ENCODE results near the gene CD79B. TPM values are rescaled to one million over a fixed set of nuclear protein-coding genes. Genes with fewer than 3 reads are reported as not detected.
A peak's percentile ranks its signal among the peaks of the same experiment; 100 is the strongest.

The CD79B gene
- 10 to 100 TPM; 15.0 to 19.1 TPM for total RNA-seq

DNA sequence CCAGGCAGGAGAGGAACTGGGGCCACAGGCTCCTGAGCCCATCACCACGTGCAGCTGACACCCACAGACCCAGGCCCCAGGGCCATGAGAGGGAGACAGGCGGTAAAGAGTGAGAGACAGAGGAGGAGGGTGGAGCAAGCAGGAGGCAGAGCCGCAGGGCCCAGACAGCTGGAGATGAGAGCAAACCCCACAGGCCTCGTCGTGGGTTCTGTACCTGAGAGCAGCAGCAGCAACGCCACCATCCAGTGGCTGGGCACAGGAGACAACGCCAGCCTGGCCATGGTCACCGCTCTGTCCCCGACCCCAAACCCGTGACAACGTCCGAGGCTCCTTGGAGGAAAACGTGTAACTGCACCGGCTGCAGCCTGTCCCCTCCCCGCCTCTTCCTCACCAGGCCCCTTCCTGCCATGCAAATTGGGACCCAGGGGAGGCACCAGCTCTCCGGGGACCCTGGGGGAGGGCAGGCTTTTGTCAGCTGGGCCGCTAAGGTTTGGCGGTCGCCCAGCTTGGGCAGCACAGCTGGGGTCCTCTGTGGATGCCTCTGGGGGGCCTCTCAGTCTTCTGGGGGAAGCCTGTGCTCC, at the start of gene CD79B:
Gene CD79B, minus strand, starts transcription at position 351 of the 581 bp plus-strand sequence. Its CDS starts 70 bp downstream, at position 281.
- peak; percentile 51 for DNase-seq
- H3K27ac Mint-ChIP-seq, result peak within 1 kb of the TSS; percentile 86
- H3K27me3 Mint-ChIP-seq, result peaks cover 12% of the 10 kb centered on the region
- H3K4me1 Mint-ChIP-seq, result peaks cover 20% of the 10 kb centered on the region
- ATAC-seq, result peak; percentile 63
- peak within 1 kb of the TSS; percentile 81 for H3K4me3 Mint-ChIP-seq
- CTCF ChIA-PET, result interaction anchor here (0.6 to 3.6 kb wide), 14 partner anchors 12 to 202 kb away, joined by 3 to 33 read pairs (median 8); partner anchors contain the start of gene ICAM2
- H3K9me3 Mint-ChIP-seq (ENCODE audit: low read depth), result no peaks in the 10 kb centered on the region
- H3K36me3 Mint-ChIP-seq, result no peaks in the 10 kb centered on the region

DNA sequence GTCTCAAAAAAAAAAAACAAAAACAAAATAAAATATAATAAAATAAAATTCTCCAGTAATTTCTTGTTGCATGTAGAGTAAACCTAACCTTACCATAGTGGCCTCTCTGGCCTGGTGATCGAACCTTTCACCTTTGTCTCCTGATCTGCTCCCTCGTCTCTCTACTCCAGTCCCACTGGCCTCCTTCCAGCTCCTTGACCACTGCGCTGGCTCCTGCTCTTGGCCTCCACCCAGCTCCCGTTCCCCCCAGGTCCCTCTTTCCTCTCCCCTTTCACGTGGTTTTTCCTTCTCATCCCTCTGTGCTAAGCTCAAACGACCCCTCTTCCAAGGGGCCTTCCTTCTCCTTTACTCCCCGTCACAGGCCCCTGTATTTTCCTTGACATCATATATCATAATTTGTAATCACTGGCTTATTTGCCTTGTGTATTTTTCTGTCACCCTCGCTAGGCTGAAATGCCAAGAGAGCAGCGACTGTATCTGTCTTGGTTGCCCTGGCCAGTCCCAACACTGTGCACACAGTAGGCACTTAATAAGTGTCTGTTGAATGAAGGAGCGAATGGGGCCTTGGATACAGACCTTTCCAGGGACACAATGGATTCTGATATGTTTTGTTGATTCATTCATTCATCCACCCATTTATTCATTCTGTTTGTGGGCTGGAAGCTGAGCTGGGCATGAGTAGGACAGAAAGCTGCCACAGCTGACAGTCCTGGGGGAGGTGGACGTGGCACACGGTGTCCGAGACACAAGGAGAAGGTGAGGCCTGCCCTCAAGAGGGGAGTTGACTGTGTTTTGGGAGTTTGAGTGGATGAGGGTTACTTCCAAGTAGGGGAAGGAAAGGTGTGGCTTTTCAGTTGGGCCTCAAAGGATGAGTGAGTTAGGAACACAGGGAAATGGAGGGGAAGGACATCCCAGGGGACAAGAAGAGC, 46.4 kb upstream of the CD79B start:
- Mint-ChIP-seq H3K27me3 (peaks cover 15% of the 10 kb centered on the region), H3K4me1 (peaks cover 13% of the 10 kb centered on the region), H3K4me3 (no peak overlapping the region)

DNA sequence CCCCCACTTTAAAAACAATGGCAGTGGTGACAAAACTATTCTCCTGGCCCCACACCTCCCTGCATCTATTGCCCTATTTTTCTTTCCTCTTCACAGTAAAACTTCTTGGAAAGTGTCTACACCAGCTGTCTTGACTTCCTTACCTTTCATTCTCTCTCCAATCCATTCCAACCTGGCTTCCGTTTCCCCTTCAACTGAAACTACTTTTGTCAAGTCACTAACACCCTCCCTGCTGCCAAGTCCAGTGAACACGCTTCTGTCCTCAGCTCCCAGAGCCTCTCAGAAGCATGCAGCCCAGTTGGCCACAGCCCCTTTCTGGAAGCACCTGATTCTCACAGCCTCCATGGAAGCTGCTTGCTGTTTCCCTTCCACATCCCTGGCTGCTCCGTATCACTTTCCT, 44.6 kb upstream of the CD79B start:
- Mint-ChIP-seq H3K36me3 (no peaks in the 10 kb centered on the region), H3K27ac (no peak overlapping the region), H3K9me3 (ENCODE audit: low read depth) (no peaks in the 10 kb centered on the region), H3K27me3 (peaks cover 15% of the 10 kb centered on the region), H3K4me3 (no peak overlapping the region), H3K4me1 (peaks cover 13% of the 10 kb centered on the region)
- CTCF ChIA-PET, result interaction anchor here (0.8 to 2.6 kb wide), 7 partner anchors 9 to 57 kb away, joined by 3 to 10 read pairs (median 3); partner anchors contain the start of gene GH1
- no peak for DNase-seq
- no peak for ATAC-seq

More for the DNA sequence above, 46.4 kb upstream of the CD79B start:
- no peak for DNase-seq
- CTCF ChIA-PET, result interaction anchor here (0.8 to 1.9 kb wide), 3 partner anchors 12 to 67 kb away, joined by 3 to 5 read pairs (median 4); partner anchors contain the start of gene CSHL1
- Mint-ChIP-seq H3K36me3 (peaks cover 4% of the 10 kb centered on the region), H3K27ac (no peak overlapping the region), H3K9me3 (ENCODE audit: low read depth) (peaks cover 9% of the 10 kb centered on the region)
- ATAC-seq, result no peak

DNA sequence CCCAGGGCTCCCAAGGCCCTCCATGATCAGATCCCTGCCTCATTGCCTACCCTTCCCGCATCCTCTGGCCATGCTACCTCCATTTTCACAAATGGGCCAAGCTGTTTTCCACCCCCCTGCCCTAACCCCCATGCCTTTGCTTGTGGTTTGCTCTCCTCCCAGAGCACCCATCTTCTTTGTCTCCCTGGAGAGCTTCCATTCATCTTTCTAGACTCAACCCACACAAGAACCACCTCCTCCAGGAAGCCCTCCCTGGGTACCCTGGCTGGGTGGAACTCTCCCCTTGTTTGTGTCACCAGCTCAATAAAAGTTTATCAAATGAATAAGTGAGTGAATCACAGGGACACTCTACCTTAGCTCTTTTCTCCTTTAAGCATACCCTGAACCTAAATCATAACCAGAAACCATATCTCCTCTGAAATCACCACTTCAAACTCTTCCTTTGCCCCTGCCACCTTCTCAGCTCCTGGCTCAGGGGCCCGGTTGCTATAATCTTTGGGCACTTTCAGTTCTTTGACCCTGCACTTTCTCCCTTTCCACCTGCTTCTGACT, 43.5 kb upstream of the CD79B start:
- CTCF ChIA-PET, result interaction anchor here (0.7 to 2.6 kb wide), 9 partner anchors 14 to 81 kb away, joined by 3 to 10 read pairs (median 4); partner anchors contain the start of gene GH1
- Mint-ChIP-seq H3K9me3 (ENCODE audit: low read depth) (no peaks in the 10 kb centered on the region), H3K27ac (no peak overlapping the region), H3K4me1 (peaks cover 13% of the 10 kb centered on the region), H3K27me3 (peaks cover 15% of the 10 kb centered on the region), H3K36me3 (no peaks in the 10 kb centered on the region), H3K4me3 (no peak overlapping the region)
- no peak for ATAC-seq
- no peak for DNase-seq

DNA sequence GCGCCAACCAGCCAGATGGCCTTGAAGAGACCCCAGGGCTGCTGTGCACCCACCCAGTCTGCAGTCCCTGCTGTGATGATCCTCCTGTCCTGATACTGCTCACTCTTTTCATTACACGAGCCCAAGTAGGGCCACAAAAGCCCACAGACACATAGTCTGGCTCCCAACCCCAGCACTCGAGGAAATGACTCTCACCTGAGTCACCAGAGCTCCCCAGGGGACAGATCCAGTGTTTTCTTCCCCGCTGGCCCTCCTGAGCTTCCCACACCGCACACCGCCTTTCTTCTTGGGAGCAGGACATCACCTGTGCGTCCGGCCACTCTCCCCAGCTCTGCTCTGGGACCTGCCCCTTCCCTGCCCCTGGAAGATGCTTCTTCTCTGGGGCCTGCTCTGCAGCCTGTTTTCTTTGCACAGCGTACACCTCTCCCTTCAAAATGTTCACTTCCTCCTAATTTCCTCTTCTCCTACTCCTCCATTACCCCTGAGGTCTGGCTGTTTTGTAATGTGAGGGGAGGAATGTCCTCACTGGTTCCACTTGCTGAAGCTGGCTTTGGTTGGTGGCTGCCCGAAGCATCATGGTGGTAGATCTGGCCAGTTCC, 42.6 kb upstream of the CD79B start:
- DNase-seq (no peak), ATAC-seq (no peak)
- Mint-ChIP-seq H3K27me3 (peaks cover 21% of the 10 kb centered on the region), H3K27ac (no peak overlapping the region), H3K4me3 (no peak overlapping the region), H3K4me1 (peaks cover 13% of the 10 kb centered on the region), H3K9me3 (ENCODE audit: low read depth) (no peaks in the 10 kb centered on the region), H3K36me3 (no peaks in the 10 kb centered on the region)
- CTCF ChIA-PET, result interaction anchor here (0.8 to 2.1 kb wide), 5 partner anchors 13 to 82 kb away, joined by 4 to 5 read pairs (median 4); no protein-coding TSS in a partner anchor

DNA sequence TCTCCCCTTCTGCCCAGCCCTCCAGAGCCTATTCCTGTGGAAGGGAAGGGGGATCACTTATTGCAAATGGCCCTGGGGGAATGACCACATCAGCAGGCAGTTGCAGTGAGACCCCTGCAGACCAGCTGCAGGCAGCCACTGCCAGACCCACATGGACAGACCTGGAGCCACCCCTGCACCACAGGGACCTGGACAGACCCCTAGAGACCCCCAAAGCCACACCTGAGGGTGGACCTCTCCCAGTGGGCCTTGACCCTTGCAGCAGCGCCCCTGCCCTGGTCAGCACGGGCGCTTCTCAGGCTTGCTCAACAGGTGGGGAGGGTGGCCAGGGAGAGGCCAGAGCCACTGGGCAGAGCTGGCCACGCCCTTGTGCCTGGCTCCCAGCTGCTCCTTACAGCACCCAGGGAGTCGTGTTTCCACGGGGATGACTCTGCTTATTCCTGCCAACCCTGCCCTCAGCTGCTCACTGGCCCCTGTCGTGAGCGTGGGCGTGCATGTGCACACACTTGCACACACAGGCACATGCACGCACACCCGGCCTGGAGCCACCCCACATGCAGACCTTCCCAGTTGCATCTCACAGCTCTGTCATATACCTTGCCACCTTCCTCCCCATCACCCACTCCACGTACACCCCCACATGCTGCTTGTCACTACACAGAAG, 41.9 kb upstream of the CD79B start:
- ATAC-seq (no peak), DNase-seq (no peak)
- CTCF ChIA-PET, result interaction anchor here (1.1 to 1.6 kb wide), 2 partner anchors 28 to 83 kb away, joined by 4 to 5 read pairs; no protein-coding TSS in a partner anchor
- H3K36me3 Mint-ChIP-seq, result no peaks in the 10 kb centered on the region
- peaks cover 23% of the 10 kb centered on the region for H3K27me3 Mint-ChIP-seq
- H3K4me1 Mint-ChIP-seq, result peaks cover 13% of the 10 kb centered on the region
- no peak overlapping the region for H3K4me3 Mint-ChIP-seq
- H3K9me3 Mint-ChIP-seq (ENCODE audit: low read depth), result no peaks in the 10 kb centered on the region
- H3K27ac Mint-ChIP-seq, result no peak overlapping the region

DNA sequence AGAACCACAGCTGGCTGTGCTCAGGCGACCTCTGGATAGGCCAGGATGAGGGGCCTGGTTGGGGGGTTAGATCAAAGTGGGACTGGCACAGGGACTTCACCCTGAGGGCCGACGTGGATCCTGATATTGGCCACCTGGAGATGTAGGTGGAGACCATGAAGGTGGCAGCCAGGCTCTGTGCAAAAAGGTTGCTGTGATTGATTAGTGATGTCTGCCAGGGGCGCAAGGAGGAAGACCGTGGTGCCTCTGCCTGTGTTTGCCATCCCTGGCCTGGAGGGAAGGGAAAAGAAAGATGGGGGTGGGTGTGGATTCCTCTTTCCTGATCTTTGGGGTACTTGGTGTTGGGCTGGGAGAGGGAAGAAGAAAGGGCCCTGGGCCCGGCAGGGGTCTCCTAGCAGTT, 41.1 kb upstream of the CD79B start:
- CTCF ChIA-PET, result no interaction called here
- peaks cover 13% of the 10 kb centered on the region for H3K4me1 Mint-ChIP-seq

DNA sequence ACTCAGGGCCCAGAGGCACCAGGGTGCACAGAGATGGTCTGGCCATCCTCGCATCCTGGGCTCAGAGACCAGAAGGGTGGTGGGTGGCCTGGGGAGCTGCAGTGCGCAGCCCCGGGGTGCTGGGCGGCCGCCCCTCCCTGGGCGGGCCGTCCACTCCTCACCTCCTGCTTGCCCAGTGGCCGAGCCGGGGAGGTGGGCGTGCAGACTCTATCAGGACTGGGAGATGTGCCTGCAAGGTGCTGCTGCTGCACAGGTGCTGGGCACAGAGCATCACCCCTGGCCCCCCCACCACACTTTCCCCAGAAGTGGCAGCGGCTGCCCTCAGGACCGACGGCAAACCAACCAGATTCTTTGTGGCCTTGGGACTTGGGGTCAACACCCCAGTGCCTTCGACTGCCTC, 40.7 kb upstream of the CD79B start, which contains the start of gene SCN4A:
Gene SCN4A, minus strand, starts transcription at position 123 of the 400 bp plus-strand sequence. Its CDS starts 77 bp downstream, at position 46.
- DNase-seq (no peak), ATAC-seq (no peak)
- peak within 1 kb of the TSS; percentile 12 for H3K27ac Mint-ChIP-seq
- peaks cover 25% of the 10 kb centered on the region for H3K27me3 Mint-ChIP-seq
- CTCF ChIA-PET, result no interaction called here
- no peaks in the 10 kb centered on the region for H3K36me3 Mint-ChIP-seq
- H3K4me1 Mint-ChIP-seq, result peaks cover 13% of the 10 kb centered on the region
- no peak within 1 kb of the TSS for H3K4me3 Mint-ChIP-seq
- no peaks in the 10 kb centered on the region for H3K9me3 Mint-ChIP-seq (ENCODE audit: low read depth)

More for the DNA sequence above, 41.1 kb upstream of the CD79B start:
- Mint-ChIP-seq H3K36me3 (no peaks in the 10 kb centered on the region), H3K27me3 (peaks cover 25% of the 10 kb centered on the region), H3K4me3 (no peak overlapping the region), H3K9me3 (ENCODE audit: low read depth) (no peaks in the 10 kb centered on the region), H3K27ac (no peak overlapping the region)
- DNase-seq, result no peak
- no peak for ATAC-seq

DNA sequence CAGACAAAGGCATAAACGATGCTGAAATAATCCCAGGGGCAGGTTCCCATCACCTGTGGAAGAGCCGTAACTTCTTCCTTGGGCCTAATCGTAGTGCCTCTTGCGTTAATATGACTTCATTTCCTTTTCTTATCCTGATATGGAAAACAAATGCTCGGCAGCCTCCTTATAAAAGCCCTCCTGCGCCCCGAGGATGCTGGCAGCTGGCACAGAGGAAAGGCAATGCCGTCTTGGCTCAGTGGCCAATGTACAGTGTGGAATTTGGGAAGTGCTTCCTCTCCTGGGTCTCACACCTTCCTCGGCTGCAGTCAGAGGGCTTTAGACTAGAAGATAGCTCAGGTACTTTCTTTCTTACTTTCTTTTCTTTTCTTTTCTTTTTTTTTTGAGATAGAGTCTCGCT, 37.1 kb upstream of the CD79B start:
- H3K36me3 Mint-ChIP-seq, result no peaks in the 10 kb centered on the region
- CTCF ChIA-PET, result interaction anchor here (0.6 to 2.7 kb wide), 6 partner anchors 13 to 103 kb away, joined by 3 to 25 read pairs (median 4); partner anchors contain the start of gene ICAM2
- no peaks in the 10 kb centered on the region for H3K9me3 Mint-ChIP-seq (ENCODE audit: low read depth)
- H3K4me3 Mint-ChIP-seq, result no peak overlapping the region
- H3K27ac Mint-ChIP-seq, result no peak overlapping the region
- H3K27me3 Mint-ChIP-seq, result peaks cover 10% of the 10 kb centered on the region
- DNase-seq (no peak), ATAC-seq (no peak)
- H3K4me1 Mint-ChIP-seq, result peaks cover 13% of the 10 kb centered on the region

DNA sequence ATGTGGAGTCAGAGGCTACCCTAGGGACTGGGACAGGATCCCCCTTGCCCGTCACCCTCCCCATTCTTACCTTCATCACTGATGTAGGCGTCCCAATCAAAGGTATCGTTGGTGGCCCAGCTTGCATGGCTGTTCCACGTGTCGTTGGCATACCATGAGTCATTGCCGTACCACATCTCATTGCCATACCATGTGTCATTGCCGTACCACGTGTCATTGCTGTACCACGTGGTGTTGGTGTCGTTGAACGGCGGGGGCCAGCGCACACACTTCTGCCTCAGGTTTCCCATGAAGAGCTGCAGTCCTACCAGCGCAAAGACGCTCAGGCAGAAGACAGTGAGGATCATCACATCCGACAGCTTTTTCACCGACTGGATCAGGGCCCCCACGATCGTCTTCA, 35.8 kb upstream of the CD79B start:
- CTCF ChIA-PET, result interaction anchor here (0.7 to 2.7 kb wide), 8 partner anchors 9 to 58 kb away, joined by 3 to 25 read pairs (median 5); no protein-coding TSS in a partner anchor
- Mint-ChIP-seq H3K9me3 (ENCODE audit: low read depth) (no peaks in the 10 kb centered on the region), H3K27ac (no peak overlapping the region), H3K36me3 (no peaks in the 10 kb centered on the region), H3K4me3 (no peak overlapping the region), H3K27me3 (peaks cover 10% of the 10 kb centered on the region), H3K4me1 (peaks cover 12% of the 10 kb centered on the region)
- DNase-seq, result no peak
- no peak for ATAC-seq

DNA sequence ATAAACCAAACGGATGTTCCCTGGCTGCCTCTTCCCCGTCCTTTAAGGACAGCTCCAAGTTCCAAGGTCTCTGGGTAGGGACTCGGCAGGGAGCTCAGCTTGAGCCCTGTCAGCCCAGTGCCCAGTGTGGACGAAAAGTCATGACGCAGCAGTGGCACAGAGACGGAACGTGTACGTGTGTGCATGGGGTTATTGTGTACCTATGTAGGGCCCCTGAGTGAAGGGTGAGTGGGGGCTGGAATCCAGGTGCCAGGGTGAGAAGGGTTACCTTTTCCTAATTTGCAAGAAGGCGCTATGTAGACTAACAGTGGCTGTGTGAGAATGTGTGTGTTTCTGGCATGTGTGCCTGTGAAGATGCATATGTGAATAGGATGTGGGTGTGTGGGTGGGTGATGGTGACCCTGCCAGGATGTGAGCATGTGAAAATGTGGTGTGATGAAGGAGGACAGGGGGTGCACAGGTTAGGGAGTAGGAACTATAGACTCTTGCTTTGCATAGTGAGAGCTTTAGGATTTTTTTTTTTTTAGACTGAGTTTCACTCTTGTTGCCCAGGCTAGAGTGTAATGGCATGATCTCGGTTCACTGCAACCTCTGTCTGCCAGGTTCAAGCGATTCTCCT, 34.6 kb upstream of the CD79B start:
- peak; percentile 78 for DNase-seq
- Mint-ChIP-seq H3K27me3 (peaks cover 10% of the 10 kb centered on the region), H3K9me3 (ENCODE audit: low read depth) (no peaks in the 10 kb centered on the region), H3K27ac (no peak overlapping the region), H3K36me3 (no peaks in the 10 kb centered on the region), H3K4me3 (no peak overlapping the region), H3K4me1 (peaks cover 12% of the 10 kb centered on the region)
- CTCF ChIA-PET, result interaction anchor here (1.0 to 2.7 kb wide), 4 partner anchors 20 to 56 kb away, joined by 3 to 25 read pairs (median 7); partner anchors contain the start of genes CSHL1 and ICAM2
- ATAC-seq, result peak; percentile 79

DNA sequence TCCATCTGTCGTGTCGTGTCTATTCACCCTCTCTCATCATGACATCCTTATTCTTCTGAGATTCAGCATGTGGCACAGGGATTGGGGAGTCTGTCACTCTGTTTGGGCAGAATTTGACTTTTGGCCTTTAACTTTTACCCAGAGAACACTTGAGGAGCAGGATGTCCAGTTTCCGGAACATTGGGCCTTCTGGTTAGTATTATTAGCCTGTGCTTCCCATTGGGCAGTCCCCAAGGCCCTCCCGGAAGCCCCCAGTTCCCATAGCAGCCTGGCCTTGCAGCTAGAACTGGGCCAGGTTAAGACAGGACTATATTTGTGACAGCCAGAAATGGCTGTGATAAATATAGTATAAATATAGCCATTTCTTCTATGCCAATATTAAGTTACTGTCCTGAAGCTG, 31.0 kb upstream of the CD79B start:
- Mint-ChIP-seq H3K4me3 (no peak overlapping the region), H3K4me1 (peaks cover 14% of the 10 kb centered on the region), H3K27ac (no peak overlapping the region), H3K36me3 (no peaks in the 10 kb centered on the region), H3K9me3 (ENCODE audit: low read depth) (no peaks in the 10 kb centered on the region), H3K27me3 (no peaks in the 10 kb centered on the region)
- DNase-seq, result no peak
- ATAC-seq, result no peak
- CTCF ChIA-PET, result interaction anchor here (2.4 kb wide), 1 partner anchor 16 kb away, joined by 10 read pairs; no protein-coding TSS in a partner anchor
